HCT116 (cell line): ENCODE data around the gene ZBTB17.

ENCODE experiments used
- EZH2 ChIP-seq: fragments of 200-600 bp; sonication (generic); IDR thresholded peaks from 2 replicates; pipeline ENCODE4 v1.6.1; 2017; ENCODE audit warnings: antibody characterized with exemption, mixed run types
- POLR2A ChIP-seq: IDR thresholded peaks from 2 replicates; pipeline ENCODE4 v1.7.0; 2011; ENCODE audit warnings: borderline replicate concordance; ENCODE audit not compliant: insufficient read depth, insufficient read length; ENCODE audit errors: extremely low read depth
- POLR2AphosphoS5 ChIP-seq: IDR thresholded peaks from 2 replicates; pipeline ENCODE4 v1.6.1; 2011; ENCODE audit warnings: mild to moderate bottlenecking, low read depth, low read length, moderate library complexity
- RAD21 ChIP-seq: IDR thresholded peaks from 2 replicates; pipeline ENCODE4 v1.6.1; 2012; ENCODE audit warnings: low read depth, mild to moderate bottlenecking
- SIN3A ChIP-seq: IDR thresholded peaks from 2 replicates; pipeline ENCODE4 v1.6.1; 2012; ENCODE audit warnings: low read depth
- SRF ChIP-seq: IDR thresholded peaks from 2 replicates; pipeline ENCODE4 v1.6.1; 2012; ENCODE audit warnings: low read depth
- TCF7L2 ChIP-seq: IDR thresholded peaks from 2 replicates; pipeline ENCODE4 v1.7.0; 2011; ENCODE audit warnings: borderline replicate concordance, inconsistent platforms; ENCODE audit not compliant: insufficient read depth, insufficient read length; ENCODE audit errors: extremely low read depth
- YY1 ChIP-seq: IDR thresholded peaks from 2 replicates; pipeline ENCODE4 v1.6.1; 2011; ENCODE audit warnings: low read length, low read depth, moderate library complexity, mild to moderate bottlenecking; ENCODE audit not compliant: insufficient replicate concordance; ENCODE audit errors: extremely low read depth
- ZFX ChIP-seq: fragments of 450-650 bp; IDR thresholded peaks from 2 replicates; pipeline ENCODE4 v1.6.1; 2017
- TF ChIP-seq, protein P1 (sequence below), 3 experiments: fragments of 200-600 bp in 1 of 3; sonication (generic) in 1 of 3; IDR thresholded peaks in 2 of 3; conservative IDR thresholded peaks in 1 of 3; 2 replicates each; pipeline ENCODE4 v1.5.1; 2012 to 2017; ENCODE audit warnings: low read depth in 2 of 3, low read length in 2 of 3, antibody characterized with exemption in 1 of 3, borderline replicate concordance in 1 of 3, control low read depth in 1 of 3, mild to moderate bottlenecking in 1 of 3, mixed read lengths in 1 of 3, mixed run types in 1 of 3, moderate library complexity in 1 of 3; ENCODE audit not compliant: insufficient read depth in 1 of 3
- TF ChIP-seq, protein P2 (sequence below): IDR thresholded peaks from 2 replicates; pipeline ENCODE4 v1.6.1; 2012
- TF ChIP-seq, protein P3 (sequence below): IDR thresholded peaks from 2 replicates; pipeline ENCODE4 v1.6.1; 2012; ENCODE audit warnings: low read depth

DNA sequence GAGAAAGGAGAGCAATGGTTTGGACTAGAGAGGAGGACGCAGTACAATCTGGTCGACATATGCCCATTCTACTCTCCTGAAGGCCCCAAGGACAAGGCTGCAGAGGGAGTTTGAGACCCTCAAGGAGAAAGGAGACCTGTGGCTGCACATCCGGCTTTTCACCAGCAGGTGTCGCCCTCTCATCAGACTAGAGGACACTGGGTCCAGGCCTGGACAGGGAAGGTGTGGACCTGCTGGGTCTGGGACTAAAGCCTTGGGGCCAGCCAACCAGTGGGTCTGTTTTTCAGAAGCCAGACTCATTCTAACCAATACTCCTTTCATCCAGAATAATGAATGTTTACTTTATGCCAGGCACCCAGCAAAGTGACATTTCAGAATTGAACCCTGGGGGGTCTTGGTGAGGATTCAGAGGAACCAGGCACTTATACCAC is 33.1 kb upstream of the ZBTB17 start:
- TF ChIP-seq, protein P1, sequence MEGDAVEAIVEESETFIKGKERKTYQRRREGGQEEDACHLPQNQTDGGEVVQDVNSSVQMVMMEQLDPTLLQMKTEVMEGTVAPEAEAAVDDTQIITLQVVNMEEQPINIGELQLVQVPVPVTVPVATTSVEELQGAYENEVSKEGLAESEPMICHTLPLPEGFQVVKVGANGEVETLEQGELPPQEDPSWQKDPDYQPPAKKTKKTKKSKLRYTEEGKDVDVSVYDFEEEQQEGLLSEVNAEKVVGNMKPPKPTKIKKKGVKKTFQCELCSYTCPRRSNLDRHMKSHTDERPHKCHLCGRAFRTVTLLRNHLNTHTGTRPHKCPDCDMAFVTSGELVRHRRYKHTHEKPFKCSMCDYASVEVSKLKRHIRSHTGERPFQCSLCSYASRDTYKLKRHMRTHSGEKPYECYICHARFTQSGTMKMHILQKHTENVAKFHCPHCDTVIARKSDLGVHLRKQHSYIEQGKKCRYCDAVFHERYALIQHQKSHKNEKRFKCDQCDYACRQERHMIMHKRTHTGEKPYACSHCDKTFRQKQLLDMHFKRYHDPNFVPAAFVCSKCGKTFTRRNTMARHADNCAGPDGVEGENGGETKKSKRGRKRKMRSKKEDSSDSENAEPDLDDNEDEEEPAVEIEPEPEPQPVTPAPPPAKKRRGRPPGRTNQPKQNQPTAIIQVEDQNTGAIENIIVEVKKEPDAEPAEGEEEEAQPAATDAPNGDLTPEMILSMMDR (IDR thresholded peaks at IDR 0.05 in 2 of 3, conservative IDR thresholded peaks at IDR 0.05 in 1 of 3; ENCODE audit: borderline replicate concordance in 1 of 3, insufficient read depth in 1 of 3, low read depth in 2 of 3, low read length in 2 of 3) = peak; percentile 95 to 99 (median 95)
- TF ChIP-seq POLR2AphosphoS5 (no peak), TCF7L2 (no peak), POLR2A (no peak), YY1 (no peak), EZH2 (no peak), RAD21 (peak; percentile 99), SIN3A (no peak), SRF (no peak), ZFX (no peak)
- TF ChIP-seq, protein P2, sequence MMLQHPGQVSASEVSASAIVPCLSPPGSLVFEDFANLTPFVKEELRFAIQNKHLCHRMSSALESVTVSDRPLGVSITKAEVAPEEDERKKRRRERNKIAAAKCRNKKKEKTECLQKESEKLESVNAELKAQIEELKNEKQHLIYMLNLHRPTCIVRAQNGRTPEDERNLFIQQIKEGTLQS = no peak
- TF ChIP-seq, protein P3, sequence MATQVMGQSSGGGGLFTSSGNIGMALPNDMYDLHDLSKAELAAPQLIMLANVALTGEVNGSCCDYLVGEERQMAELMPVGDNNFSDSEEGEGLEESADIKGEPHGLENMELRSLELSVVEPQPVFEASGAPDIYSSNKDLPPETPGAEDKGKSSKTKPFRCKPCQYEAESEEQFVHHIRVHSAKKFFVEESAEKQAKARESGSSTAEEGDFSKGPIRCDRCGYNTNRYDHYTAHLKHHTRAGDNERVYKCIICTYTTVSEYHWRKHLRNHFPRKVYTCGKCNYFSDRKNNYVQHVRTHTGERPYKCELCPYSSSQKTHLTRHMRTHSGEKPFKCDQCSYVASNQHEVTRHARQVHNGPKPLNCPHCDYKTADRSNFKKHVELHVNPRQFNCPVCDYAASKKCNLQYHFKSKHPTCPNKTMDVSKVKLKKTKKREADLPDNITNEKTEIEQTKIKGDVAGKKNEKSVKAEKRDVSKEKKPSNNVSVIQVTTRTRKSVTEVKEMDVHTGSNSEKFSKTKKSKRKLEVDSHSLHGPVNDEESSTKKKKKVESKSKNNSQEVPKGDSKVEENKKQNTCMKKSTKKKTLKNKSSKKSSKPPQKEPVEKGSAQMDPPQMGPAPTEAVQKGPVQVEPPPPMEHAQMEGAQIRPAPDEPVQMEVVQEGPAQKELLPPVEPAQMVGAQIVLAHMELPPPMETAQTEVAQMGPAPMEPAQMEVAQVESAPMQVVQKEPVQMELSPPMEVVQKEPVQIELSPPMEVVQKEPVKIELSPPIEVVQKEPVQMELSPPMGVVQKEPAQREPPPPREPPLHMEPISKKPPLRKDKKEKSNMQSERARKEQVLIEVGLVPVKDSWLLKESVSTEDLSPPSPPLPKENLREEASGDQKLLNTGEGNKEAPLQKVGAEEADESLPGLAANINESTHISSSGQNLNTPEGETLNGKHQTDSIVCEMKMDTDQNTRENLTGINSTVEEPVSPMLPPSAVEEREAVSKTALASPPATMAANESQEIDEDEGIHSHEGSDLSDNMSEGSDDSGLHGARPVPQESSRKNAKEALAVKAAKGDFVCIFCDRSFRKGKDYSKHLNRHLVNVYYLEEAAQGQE = no peak
